Osteocyte (in vitro differentiated cells): Measurements from ENCODE around the gene PI4K2B. TPM values are rescaled to one million over a fixed set of nuclear protein-coding genes. Genes with fewer than 3 reads are reported as not detected.
A peak's percentile ranks its signal among the peaks of the same experiment; 100 is the strongest.

ENCODE experiments used
- DNase-seq: peaks from one replicate; pipeline ENCODE4 v3.0.0; 2021; ENCODE audit warnings: mixed read lengths; ENCODE audit not compliant: unreplicated experiment; ENCODE audit errors: extremely low spot score
- H3K27ac Mint-ChIP-seq: one replicate; pipeline ENCODE4 v1.8.0; 2021; ENCODE audit warnings: mild to moderate bottlenecking, mixed read lengths; ENCODE audit not compliant: unreplicated experiment
- H3K27me3 Mint-ChIP-seq: one replicate; pipeline ENCODE4 v1.8.0; 2021; ENCODE audit warnings: mixed read lengths; ENCODE audit not compliant: unreplicated experiment
- H3K36me3 Mint-ChIP-seq: one replicate; pipeline ENCODE4 v1.8.0; 2021; ENCODE audit warnings: mixed read lengths; ENCODE audit not compliant: unreplicated experiment
- H3K4me1 Mint-ChIP-seq: one replicate; pipeline ENCODE4 v1.8.0; 2021; ENCODE audit warnings: mixed read lengths; ENCODE audit not compliant: unreplicated experiment
- H3K4me3 Mint-ChIP-seq: one replicate; pipeline ENCODE4 v1.8.0; 2021; ENCODE audit warnings: mild to moderate bottlenecking, moderate library complexity, mixed read lengths; ENCODE audit not compliant: unreplicated experiment
- H3K9me3 Mint-ChIP-seq: one replicate; pipeline ENCODE4 v1.8.0; 2021; ENCODE audit warnings: mixed read lengths; ENCODE audit not compliant: unreplicated experiment
- CTCF ChIP-seq: fragments of 200-600 bp; sonication (generic); IDR thresholded peaks from 2 replicates; pipeline ENCODE4 v1.5.0; 2021; ENCODE audit warnings: antibody characterized with exemption, mild to moderate bottlenecking, moderate library complexity
- long read RNA-seq: library from polyadenylated mRNA; unstranded; transcript quantifications from one replicate; pipeline ENCODE4 v2.0.0, GENCODE V29; 2021
- total RNA-seq: library from RNA; stranded (reverse); gene quantifications from 2 replicates; pipeline ENCODE4 v1.2.1, GENCODE V29; 2021

The PI4K2B gene
- 9.7 and 11.1 TPM in 2 replicates for total RNA-seq
- long read RNA-seq, partial matches to known transcripts = 1 of 1 reads
- long read RNA-seq, other reads (novel, unspliced or antisense) = 0 of 1 reads

GRCh38 chr4:25233737-25234389 is at the start of gene PI4K2B:
TSS of gene PI4K2B (plus strand) at chr4:25234033. CDS start at chr4:25234164, 131 bp downstream.
- Mint-ChIP-seq H3K27me3 (peaks cover 8% of the 10 kb centered on the region), H3K36me3 (peaks cover 4% of the 10 kb centered on the region), H3K4me1 (peaks cover 12% of the 10 kb centered on the region), H3K4me3 (peak within 1 kb of the TSS; percentile 87), H3K27ac (peak within 1 kb of the TSS; percentile 84), H3K9me3 (peaks cover 36% of the 10 kb centered on the region)
- peak; percentile 95 for DNase-seq
- no peak for TF ChIP-seq CTCF

- Mint-ChIP-seq H3K4me3 (no peak overlapping the region), H3K27me3 (no peaks in the 10 kb centered on the region), H3K4me1 (no peaks in the 10 kb centered on the region), H3K9me3 (no peaks in the 10 kb centered on the region), H3K36me3 (no peaks in the 10 kb centered on the region), H3K27ac (no peak overlapping the region)
- no peak for TF ChIP-seq CTCF
- no peak for DNase-seq
These were observed 49.8 kb upstream of the PI4K2B start for GRCh38 chr4:25184056-25184455.

- no peak overlapping the region for H3K4me3 Mint-ChIP-seq
- DNase-seq = no peak
- H3K9me3 Mint-ChIP-seq = no peaks in the 10 kb centered on the region
- H3K27me3 Mint-ChIP-seq = no peaks in the 10 kb centered on the region
- no peaks in the 10 kb centered on the region for H3K4me1 Mint-ChIP-seq
- no peak overlapping the region for H3K27ac Mint-ChIP-seq
- no peaks in the 10 kb centered on the region for H3K36me3 Mint-ChIP-seq
- no peak for TF ChIP-seq CTCF
These were observed 43.4 kb upstream of the PI4K2B start for GRCh38 chr4:25190407-25190806.

GRCh38 chr4:25198713-25199112 is 35.1 kb upstream of the PI4K2B start:
- peaks cover 14% of the 10 kb centered on the region for H3K9me3 Mint-ChIP-seq
- no peak overlapping the region for H3K4me3 Mint-ChIP-seq
- no peak overlapping the region for H3K27ac Mint-ChIP-seq
- H3K4me1 Mint-ChIP-seq = no peaks in the 10 kb centered on the region
- no peaks in the 10 kb centered on the region for H3K27me3 Mint-ChIP-seq
- H3K36me3 Mint-ChIP-seq = no peaks in the 10 kb centered on the region
- no peak for TF ChIP-seq CTCF
- no peak for DNase-seq

- H3K27ac Mint-ChIP-seq = no peak overlapping the region
- no peak for DNase-seq
- no peaks in the 10 kb centered on the region for H3K4me1 Mint-ChIP-seq
- H3K4me3 Mint-ChIP-seq = no peak overlapping the region
- H3K36me3 Mint-ChIP-seq = no peaks in the 10 kb centered on the region
- peaks cover 16% of the 10 kb centered on the region for H3K27me3 Mint-ChIP-seq
- no peak for TF ChIP-seq CTCF
- H3K9me3 Mint-ChIP-seq = peaks cover 5% of the 10 kb centered on the region
These were observed 25.8 kb upstream of the PI4K2B start for GRCh38 chr4:25207997-25208396.
